Testis (tissue), 2 donors: Measurements from ENCODE around the gene LAMA1.

Source experiments
- POLR2A ChIP-seq: fragments of 450-650 bp; IDR thresholded peaks from one replicate; pipeline ENCODE4 v1.6.1; 2017; ENCODE audit warnings: antibody characterized with exemption, mild to moderate bottlenecking, moderate library complexity
- TF ChIP-seq, protein P1 (sequence below), 3 experiments: fragments of 450-650 bp in 2 of 3; fragments of 200-600 bp in 1 of 3; sonication (generic) in 1 of 3; IDR thresholded peaks; one replicate each; pipeline ENCODE4 v1.5.1; 2016 to 2019; ENCODE audit warnings: antibody characterized with exemption in 3 of 3, mild to moderate bottlenecking in 2 of 3, moderate library complexity in 1 of 3

DNA sequence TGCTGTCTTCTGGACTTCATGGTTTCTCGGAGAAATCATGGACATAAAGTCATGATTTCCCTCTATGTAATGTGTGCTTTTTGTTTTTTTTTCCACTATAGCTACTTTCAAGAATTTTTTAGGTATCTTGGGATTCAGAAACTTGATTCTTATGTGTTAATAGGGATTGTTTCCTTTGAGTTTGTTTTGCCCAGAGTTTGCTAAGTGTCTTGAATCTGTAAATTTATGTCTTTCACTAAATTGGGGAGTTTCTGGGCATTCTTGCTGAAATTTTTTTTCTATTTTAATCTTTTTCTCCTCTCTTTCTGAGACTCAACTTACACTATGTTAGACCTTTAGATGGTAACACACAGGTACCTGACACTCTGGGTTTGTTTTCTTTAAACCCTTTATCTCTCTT is 182.7 kb downstream of the LAMA1 start:
- TF ChIP-seq, protein P1, sequence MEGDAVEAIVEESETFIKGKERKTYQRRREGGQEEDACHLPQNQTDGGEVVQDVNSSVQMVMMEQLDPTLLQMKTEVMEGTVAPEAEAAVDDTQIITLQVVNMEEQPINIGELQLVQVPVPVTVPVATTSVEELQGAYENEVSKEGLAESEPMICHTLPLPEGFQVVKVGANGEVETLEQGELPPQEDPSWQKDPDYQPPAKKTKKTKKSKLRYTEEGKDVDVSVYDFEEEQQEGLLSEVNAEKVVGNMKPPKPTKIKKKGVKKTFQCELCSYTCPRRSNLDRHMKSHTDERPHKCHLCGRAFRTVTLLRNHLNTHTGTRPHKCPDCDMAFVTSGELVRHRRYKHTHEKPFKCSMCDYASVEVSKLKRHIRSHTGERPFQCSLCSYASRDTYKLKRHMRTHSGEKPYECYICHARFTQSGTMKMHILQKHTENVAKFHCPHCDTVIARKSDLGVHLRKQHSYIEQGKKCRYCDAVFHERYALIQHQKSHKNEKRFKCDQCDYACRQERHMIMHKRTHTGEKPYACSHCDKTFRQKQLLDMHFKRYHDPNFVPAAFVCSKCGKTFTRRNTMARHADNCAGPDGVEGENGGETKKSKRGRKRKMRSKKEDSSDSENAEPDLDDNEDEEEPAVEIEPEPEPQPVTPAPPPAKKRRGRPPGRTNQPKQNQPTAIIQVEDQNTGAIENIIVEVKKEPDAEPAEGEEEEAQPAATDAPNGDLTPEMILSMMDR (IDR thresholded peaks at IDR 0.05), result no peak
- no peak for TF ChIP-seq POLR2A
